ENCODE results near the gene SERAC1. TPM values are rescaled to one million over a fixed set of nuclear protein-coding genes. Genes with fewer than 3 reads are reported as not detected.

Gene SERAC1
- polyA plus RNA-seq, 1 donor (not counting 4 experiments of a cell fraction or from before 2014, with no cell fraction given), result 10.1 TPM

GRCh38 chr6:158125271-158125670 lies 42.8 kb downstream of the SERAC1 start:
- no peak overlapping the region for H3K27ac ChIP-seq (ENCODE audit: control insufficient read depth, insufficient read depth, low read length)
- FAIRE-seq (no peak), DNase-seq (ENCODE audit: low read depth, low spot score) (no peak)
- no peak overlapping the region for H3K4me3 ChIP-seq (ENCODE audit: control insufficient read depth in 2 of 3, extremely low read depth in 1 of 3, insufficient read depth in 2 of 3, low read depth in 1 of 3, low read length in 3 of 3)
- H3K9me3 ChIP-seq (ENCODE audit: control insufficient read depth, low read depth, low read length), result no peaks in the 10 kb centered on the region
- no peak overlapping the region for H3K4me2 ChIP-seq (ENCODE audit: control insufficient read depth, extremely low read depth, insufficient read depth, low read depth, low read length)
- peaks cover 0 to 3% of the 10 kb centered on the region in 2 experiments for H3K36me3 ChIP-seq (ENCODE audit: control insufficient read depth in 2 of 2, extremely low read depth in 1 of 2, insufficient read depth in 2 of 2, low read length in 2 of 2)
- no peak overlapping the region for H3K9ac ChIP-seq (ENCODE audit: control insufficient read depth, extremely low read depth, insufficient read depth, low read length)
- no peaks in the 10 kb centered on the region for H4K20me1 ChIP-seq (ENCODE audit: control insufficient read depth, extremely low read depth, insufficient read depth, low read length)
- H3K4me1 ChIP-seq (ENCODE audit: control insufficient read depth, extremely low read depth, insufficient read depth, low read length), result peaks cover 5% of the 10 kb centered on the region
- no peak for TF ChIP-seq EZH2 (IDR thresholded peaks at IDR 0.05; ENCODE audit: low read length)
- no peak for TF ChIP-seq CTCF (optimal IDR thresholded peaks at IDR 0.05 in 1 of 3, IDR thresholded peaks at IDR 0.05 in 1 of 3, conservative IDR thresholded peaks at IDR 0.05 in 1 of 3; ENCODE audit: extremely low read depth in 1 of 3, insufficient read depth in 2 of 3, low read length in 3 of 3)
- H2AFZ ChIP-seq (ENCODE audit: control insufficient read depth, low read length), result no peak overlapping the region
- H3K79me2 ChIP-seq (ENCODE audit: control insufficient read depth, insufficient read depth, low read length), result no peaks in the 10 kb centered on the region
- no peaks in the 10 kb centered on the region for H3K9me1 ChIP-seq (ENCODE audit: control insufficient read depth, extremely low read depth, insufficient read depth, low read length)
- dilution Hi-C loops (cut with MboI; ENCODE audit: extremely low pct_ligation_motif_present, low sequenced_read_pairs), result no loop called here
- H3K27me3 ChIP-seq (ENCODE audit: control insufficient read depth, extremely low read depth, insufficient read depth, low read length), result no peaks in the 10 kb centered on the region

- Histone ChIP-seq H2AFZ (ENCODE audit: control insufficient read depth, low read length) (no peak overlapping the region), H3K27me3 (ENCODE audit: control insufficient read depth, extremely low read depth, insufficient read depth, low read length) (no peaks in the 10 kb centered on the region), H3K9me3 (ENCODE audit: control insufficient read depth, low read depth, low read length) (no peaks in the 10 kb centered on the region), H3K4me3 (ENCODE audit: control insufficient read depth in 2 of 3, extremely low read depth in 1 of 3, insufficient read depth in 2 of 3, low read depth in 1 of 3, low read length in 3 of 3) (no peak overlapping the region), H3K4me2 (ENCODE audit: control insufficient read depth, extremely low read depth, insufficient read depth, low read depth, low read length) (no peak overlapping the region), H3K9ac (ENCODE audit: control insufficient read depth, extremely low read depth, insufficient read depth, low read length) (no peak overlapping the region), H3K4me1 (ENCODE audit: control insufficient read depth, extremely low read depth, insufficient read depth, low read length) (peaks cover 5% of the 10 kb centered on the region), H3K9me1 (ENCODE audit: control insufficient read depth, extremely low read depth, insufficient read depth, low read length) (no peaks in the 10 kb centered on the region), H4K20me1 (ENCODE audit: control insufficient read depth, extremely low read depth, insufficient read depth, low read length) (no peaks in the 10 kb centered on the region), H3K27ac (ENCODE audit: control insufficient read depth, insufficient read depth, low read length) (no peak overlapping the region), H3K36me3 (ENCODE audit: control insufficient read depth in 2 of 2, extremely low read depth in 1 of 2, insufficient read depth in 2 of 2, low read length in 2 of 2) (peaks cover 0 to 3% of the 10 kb centered on the region in 2 experiments), H3K79me2 (ENCODE audit: control insufficient read depth, insufficient read depth, low read length) (no peaks in the 10 kb centered on the region)
- FAIRE-seq, result no peak
- dilution Hi-C loops (cut with MboI; ENCODE audit: extremely low pct_ligation_motif_present, low sequenced_read_pairs), result no loop called here
- no peak for TF ChIP-seq CTCF (optimal IDR thresholded peaks at IDR 0.05 in 1 of 3, IDR thresholded peaks at IDR 0.05 in 1 of 3, conservative IDR thresholded peaks at IDR 0.05 in 1 of 3; ENCODE audit: extremely low read depth in 1 of 3, insufficient read depth in 2 of 3, low read length in 3 of 3)
- TF ChIP-seq EZH2 (IDR thresholded peaks at IDR 0.05; ENCODE audit: low read length), result no peak
- DNase-seq (ENCODE audit: low read depth, low spot score), result no peak
These were observed 43.8 kb downstream of the SERAC1 start for GRCh38 chr6:158124288-158124687.
